NCI-H1694 treated with DMSO at 0.1 percent for 48 hours (cell line): ENCODE results near the gene TMEM259.

Experiments used
- DNase-seq: peaks from one replicate; lab custom pipeline; 2025; lab: John Stamatoyannopoulos, UW

Gene TMEM259

DNA sequence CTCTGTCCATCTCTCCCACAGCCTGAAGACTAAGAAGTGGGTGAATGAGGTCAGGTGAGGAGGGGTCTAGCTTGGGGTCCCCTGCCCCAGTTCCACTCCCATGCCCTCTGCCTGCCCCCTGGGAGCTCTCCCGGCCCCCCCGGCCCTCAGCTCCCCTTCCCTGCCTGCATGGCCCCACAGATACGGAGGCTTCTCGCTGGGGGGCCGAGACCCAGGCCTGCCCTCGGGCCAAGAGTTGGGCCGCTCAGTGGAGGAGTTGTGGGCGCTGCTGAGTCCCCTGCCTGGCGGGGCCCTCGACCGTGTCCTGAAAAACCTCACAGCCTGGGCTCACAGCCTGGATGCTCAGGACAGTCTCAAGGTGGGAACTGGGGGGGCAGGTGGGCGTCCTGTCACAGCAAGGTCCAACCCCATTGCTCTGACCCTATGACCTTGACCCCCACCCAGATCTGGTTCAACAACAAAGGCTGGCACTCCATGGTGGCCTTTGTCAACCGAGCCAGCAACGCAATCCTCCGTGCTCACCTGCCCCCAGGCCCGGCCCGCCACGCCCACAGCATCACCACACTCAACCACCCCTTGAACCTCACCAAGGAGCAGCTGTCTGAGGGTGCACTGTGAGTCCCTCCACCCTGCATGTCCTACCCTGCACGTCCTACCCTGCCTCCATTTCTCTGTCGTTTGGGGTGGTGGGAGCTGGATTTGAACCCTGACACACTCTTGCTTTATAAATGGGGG is 35.1 kb upstream of the TMEM259 start:
- no peak for DNase-seq

DNA sequence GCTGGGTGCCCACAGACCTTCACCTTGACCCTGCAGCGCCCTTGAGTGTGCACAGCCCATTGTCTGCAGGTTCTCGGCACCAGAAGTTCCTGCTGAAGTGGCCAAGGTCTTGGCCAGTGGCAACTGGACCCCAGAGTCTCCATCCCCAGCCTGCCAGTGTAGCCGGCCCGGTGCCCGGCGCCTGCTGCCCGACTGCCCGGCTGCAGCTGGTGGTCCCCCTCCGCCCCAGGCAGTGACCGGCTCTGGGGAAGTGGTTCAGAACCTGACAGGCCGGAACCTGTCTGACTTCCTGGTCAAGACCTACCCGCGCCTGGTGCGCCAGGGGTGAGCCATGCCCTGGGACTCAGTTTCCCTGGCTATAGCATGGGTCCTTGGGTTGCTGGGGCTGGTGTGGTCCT is 34.1 kb upstream of the TMEM259 start:
- DNase-seq = no peak

DNA sequence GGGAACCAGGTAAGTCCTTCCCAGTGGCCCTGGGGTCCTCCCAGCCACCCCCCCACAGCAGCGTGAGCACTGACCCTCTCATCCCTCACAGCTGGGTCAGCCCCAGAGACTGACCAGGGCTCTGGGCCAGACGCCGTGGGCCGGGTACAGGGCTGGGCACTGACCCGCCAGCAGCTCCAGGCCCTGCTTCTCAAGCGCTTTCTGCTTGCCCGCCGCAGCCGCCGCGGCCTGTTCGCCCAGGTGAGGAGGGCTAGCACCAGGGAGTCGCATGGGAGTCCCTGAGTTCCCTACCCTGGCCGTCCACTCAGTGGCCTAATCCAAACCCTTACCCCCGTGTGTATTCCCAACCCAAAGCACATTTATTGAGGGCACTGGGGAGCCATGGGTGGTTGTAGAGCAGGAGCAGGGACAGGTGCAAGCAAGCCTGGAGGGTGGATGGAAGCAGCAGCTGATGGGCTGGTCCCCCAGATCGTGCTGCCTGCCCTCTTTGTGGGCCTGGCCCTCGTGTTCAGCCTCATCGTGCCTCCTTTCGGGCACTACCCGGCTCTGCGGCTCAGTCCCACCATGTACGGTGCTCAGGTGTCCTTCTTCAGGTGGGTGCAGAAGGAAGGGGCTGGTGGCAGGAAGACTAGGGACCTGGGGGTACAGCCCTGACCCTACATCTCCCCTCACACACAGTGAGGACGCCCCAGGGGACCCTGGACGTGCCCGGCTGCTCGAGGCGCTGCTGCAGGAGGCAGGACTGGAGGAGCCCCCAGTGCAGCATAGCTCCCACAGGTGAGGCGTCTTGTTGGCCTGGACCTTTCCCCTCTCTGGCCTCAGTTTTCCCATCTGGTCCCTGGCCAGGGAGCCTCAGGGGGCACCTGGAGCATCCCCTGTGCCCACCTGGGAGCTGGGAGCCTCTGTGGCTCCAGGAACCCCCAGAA is 33.4 kb upstream of the TMEM259 start:
- DNase-seq = no peak

DNA sequence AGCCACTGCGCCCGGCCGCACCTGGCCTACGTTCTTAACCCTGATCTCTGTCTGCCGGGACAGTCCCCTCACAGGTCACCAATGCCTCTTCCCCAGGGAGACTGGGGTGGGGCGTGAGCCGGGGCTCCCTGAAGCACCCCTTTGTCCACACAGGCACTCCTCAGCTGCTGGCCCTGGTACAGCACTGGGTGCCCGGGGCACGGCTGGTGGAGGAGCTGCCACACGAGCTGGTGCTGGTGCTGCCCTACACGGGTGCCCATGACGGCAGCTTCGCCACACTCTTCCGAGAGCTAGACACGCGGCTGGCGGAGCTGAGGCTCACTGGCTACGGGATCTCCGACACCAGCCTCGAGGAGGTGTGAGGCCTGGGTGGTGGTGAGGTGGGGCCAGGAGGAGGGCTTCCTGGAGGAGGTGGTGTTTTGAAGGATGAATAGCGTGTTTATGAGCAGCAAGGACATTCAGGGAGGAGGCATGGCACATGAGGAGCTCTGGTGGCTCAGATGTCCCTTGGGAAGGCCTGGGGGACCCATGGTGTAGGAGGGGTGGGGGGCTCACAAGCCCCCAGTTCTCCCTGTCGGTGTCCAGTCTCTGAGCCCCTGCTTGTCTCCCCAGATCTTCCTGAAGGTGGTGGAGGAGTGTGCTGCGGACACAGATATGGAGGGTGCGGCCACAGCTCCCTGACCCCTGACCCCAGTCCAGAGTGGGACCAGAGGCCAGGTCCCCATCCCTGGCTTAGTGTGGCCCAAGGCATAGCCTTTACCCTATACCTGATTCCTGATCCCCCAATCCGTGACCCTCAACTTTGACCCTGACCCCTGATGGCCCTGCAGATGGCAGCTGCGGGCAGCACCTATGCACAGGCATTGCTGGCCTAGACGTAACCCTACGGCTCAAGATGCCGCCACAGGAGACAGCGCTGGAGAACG is 32.5 kb upstream of the TMEM259 start:
- DNase-seq = no peak

DNA sequence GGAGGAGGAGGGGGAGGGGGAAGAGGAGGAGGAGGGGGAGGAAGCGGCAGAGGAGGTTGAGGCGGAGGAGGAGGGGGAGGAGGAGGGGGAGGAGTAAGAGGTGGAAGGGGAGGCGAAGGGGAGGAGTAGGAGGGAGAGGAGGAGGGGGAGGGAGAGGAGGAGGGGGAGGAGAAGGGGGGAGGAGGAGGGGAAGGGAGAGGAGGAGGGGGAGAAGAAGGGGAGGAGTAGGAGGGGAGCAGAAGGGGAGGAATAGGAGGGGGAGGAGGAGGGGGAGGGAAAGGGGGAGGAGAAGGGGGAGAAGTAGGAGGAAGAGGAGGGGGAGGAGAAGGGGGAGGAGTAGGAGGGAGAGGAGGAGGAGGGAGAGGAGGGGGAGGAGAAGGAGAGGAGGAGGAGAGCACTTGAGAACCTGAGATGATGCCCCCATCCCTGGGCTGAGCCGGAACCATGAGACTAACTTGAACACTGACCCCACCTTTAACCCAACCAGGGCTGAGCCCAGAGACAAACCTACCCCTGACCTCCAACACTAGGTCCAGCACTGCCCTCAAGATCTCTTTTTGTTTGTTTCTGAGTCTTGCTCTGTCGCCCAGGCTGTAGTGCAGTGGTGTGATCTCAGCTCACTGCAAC is 31.5 kb upstream of the TMEM259 start:
- no peak for DNase-seq

DNA sequence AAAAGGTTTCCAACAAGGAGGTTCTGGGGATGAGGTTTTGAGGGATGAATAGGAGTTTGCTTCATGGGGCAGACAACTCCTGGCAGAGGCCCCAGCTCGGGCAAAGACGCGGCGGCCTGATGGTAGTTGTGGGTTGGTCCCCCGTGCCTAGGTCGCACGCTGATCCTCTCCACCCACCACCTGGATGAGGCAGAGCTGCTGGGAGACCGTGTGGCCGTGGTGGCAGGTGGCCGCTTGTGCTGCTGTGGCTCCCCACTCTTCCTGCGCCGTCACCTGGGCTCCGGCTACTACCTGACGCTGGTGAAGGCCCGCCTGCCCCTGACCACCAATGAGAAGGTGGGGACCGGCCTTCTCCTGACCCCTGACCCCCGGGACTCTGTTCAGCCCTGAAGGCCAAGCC is 30.9 kb upstream of the TMEM259 start:
- DNase-seq = no peak

DNA sequence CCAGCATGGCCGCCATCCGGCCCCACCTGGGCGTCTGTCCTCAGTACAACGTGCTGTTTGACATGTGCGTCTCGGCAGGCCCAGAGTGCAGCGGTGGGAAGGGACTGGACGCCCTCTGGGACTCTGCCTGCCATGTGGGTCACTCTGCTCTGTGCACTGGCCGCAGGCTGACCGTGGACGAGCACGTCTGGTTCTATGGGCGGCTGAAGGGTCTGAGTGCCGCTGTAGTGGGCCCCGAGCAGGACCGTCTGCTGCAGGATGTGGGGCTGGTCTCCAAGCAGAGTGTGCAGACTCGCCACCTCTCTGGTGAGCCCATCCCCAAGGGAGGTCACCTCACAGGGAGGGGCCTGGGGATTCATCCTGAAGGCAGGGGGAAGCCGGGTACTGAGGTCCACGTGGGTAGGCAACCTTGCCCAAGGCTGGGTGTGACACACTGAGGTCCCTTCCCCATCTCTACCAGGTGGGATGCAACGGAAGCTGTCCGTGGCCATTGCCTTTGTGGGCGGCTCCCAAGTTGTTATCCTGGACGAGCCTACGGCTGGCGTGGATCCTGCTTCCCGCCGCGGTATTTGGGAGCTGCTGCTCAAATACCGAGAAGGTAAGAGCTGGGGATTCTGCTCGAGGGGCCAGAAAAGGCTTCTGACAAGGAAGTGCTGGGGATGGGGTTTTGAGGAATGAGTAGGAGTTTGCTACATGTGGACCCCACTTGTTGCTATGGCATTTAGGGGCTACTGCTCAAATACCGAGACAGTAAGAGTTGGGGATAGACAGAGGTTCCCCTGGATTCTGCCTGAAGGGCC is 30.3 kb upstream of the TMEM259 start:
- no peak for DNase-seq

DNA sequence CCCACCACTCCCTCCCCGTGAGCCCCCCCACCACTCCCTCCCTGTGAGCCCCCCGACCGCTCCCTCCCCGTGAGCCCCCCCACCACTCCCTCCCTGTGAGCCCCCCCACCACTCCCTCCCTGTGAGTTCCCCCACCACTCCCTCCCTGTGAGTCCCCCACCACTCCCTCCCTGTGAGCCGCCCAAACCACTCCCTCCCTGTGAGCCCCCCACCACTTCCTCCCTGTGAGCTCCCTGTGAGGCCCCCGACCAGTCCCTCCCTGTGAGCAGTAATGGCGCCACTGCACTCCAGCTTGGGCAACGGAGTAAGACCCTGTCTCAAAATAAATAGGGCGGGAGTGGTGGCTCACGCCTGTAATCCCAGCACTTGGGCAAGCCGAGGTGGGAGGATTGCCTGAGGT is 28.9 kb upstream of the TMEM259 start:
- no peak for DNase-seq

DNA sequence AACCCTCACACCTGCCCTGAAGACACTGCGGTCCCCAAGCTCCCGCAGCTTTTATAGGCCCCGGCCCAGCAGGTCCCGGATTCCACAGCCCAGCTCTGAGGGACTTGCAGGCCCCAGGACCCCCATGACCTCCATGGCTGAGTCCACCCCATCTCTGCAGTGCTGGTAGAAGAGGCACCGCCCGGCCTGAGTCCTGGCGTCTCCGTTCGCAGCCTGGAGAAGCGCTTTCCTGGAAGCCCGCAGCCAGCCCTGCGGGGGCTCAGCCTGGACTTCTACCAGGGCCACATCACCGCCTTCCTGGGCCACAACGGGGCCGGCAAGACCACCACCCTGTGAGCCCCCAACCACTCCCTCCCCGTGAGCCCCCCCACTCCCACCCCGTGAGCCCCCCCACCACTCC is 28.2 kb upstream of the TMEM259 start:
- no peak for DNase-seq

DNA sequence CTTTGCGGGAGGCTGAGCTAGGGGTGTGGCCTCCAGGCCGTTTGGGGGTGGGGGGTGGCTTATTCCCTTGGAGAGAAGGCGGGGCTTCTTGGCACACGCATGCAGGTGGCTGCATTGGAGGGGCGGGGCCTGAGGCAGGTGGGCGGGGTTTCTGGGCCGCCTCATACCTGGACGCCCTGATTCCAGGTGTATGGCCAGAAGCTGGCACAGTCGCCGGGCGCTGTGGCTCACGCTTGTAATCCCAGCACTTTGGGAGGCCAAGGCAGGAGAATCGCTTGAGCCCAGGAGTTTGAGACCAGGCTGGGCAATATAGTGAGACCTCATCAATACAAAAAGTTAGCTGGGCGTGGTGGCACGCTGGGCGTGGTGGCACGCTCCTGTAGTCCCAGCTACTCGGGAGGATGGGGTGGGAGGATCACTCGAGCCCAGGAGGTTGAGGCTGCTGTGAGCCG is 26.8 kb upstream of the TMEM259 start:
- no peak for DNase-seq

DNA sequence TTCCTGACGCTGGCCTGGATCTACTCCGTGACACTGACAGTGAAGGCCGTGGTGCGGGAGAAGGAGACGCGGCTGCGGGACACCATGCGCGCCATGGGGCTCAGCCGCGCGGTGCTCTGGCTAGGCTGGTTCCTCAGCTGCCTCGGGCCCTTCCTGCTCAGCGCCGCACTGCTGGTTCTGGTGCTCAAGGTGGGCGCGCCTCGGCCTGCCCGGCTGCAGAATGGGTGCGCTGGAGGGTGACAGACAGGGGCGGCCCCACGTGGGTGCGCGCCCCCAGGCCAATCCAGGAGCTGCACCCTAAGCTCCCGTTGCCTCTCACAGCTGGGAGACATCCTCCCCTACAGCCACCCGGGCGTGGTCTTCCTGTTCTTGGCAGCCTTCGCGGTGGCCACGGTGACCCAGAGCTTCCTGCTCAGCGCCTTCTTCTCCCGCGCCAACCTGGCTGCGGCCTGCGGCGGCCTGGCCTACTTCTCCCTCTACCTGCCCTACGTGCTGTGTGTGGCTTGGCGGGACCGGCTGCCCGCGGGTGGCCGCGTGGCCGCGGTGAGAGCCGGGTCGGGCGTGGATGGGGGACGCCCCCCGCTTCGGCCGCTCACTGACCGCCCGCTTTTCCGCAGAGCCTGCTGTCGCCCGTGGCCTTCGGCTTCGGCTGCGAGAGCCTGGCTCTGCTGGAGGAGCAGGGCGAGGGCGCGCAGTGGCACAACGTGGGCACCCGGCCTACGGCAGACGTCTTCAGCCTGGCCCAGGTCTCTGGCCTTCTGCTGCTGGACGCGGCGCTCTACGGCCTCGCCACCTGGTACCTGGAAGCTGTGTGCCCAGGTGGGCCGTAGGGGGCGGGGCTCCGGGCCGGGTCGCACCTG is 26.1 kb upstream of the TMEM259 start:
- DNase-seq = no peak

DNA sequence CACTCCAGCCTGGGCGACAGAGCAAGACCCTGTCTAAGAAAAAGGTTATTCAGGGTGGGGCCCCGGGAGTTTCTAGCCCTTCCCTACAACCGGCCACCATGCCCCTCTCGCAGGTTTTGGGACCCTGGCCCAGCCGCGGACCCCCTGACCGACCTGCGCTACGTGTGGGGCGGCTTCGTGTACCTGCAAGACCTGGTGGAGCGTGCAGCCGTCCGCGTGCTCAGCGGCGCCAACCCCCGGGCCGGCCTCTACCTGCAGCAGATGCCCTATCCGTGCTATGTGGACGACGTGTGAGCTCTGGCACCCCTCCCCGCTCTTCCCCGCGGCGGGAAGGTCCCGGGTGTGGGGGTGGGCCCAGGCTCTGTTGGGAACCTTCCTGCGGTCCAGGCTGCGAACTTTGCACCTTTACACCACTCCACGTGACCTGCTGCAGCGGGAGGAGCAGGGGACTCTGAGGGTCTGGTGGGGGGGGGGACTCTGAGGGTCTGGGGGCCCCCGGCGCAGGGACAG is 25.2 kb upstream of the TMEM259 start:
- no peak for DNase-seq

DNA sequence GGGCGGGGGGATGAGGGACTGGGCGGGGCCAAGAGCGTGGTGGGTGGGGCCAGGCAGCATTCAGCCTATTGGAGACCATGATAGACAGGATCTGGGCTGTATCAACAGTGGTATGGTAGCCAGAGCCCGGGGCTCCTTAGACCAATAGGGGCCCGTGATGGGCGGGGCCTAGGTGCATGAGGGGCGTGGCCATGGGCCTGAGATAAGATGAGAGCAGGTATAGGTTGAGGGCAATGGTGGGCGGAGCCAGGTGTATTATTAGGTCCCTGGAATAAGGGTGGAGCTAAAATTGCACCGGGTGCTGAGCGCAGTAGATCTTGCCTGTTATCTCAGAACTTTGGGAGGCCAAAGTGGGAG is 24.3 kb upstream of the TMEM259 start:
- DNase-seq = no peak

DNA sequence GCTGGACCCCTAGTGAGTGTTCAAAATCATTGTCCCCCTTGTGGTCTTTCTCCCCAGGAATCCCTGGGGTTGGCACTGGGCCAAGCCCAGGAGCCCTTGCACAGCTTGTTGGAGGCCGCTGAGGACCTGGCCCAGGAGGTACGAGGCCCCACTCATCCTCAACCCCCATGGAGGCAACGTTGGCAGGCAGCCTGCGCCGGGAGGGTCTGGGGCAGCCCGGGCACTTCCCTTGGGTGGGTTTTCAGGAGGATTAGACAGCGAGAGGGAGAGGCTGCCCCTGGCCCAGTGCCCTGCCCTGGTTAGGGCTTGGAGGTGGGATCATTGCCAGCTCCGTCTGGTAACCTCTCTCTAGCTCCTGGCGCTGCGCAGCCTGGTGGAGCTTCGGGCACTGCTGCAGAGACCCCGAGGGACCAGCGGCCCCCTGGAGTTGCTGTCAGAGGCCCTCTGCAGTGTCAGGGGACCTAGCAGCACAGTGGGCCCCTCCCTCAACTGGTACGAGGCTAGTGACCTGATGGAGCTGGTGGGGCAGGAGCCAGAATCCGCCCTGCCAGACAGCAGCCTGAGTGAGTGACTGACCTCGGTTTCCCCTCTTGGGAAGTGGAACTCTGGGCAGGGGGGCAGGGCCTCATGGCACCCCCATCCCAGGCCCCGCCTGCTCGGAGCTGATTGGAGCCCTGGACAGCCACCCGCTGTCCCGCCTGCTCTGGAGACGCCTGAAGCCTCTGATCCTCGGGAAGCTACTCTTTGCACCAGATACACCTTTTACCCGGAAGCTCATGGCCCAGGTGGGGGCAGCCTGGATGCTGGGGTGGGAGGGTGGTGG is 22.0 kb upstream of the TMEM259 start:
- DNase-seq = peak; percentile 60

DNA sequence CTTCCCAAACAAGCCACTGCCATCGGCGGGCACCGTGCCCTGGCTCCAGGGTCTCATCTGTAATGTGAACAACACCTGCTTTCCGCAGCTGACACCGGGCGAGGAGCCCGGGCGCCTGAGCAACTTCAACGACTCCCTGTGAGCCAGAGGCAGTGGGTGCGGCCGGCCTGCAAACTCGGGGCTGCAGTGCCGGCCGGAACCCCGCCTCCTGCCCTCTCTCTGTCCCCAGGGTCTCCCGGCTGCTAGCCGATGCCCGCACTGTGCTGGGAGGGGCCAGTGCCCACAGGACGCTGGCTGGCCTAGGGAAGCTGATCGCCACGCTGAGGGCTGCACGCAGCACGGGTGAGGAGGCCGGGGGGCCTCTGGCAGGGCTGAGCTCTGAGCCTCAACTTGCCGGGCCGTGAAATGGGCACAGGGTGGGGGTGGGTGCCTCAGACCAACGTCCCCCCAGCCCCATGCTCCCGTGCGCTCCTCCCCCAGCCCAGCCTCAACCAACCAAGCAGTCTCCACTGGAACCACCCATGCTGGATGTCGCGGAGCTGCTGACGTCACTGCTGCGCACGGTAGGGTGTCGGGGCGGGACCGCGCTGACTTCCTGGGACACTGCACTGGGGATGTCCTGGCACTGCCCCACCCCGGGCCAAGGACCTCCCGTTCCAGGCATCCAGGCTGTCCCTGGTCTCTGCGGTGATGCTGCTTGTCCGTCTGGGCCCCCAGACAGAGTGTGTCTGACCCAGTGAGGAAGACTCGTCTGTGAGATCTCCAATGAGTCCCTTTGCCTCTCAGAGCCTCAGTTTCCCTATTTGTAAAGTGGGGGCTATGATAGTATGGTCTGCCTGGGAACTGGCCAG is 21.1 kb upstream of the TMEM259 start:
- DNase-seq = peak; percentile 33

DNA sequence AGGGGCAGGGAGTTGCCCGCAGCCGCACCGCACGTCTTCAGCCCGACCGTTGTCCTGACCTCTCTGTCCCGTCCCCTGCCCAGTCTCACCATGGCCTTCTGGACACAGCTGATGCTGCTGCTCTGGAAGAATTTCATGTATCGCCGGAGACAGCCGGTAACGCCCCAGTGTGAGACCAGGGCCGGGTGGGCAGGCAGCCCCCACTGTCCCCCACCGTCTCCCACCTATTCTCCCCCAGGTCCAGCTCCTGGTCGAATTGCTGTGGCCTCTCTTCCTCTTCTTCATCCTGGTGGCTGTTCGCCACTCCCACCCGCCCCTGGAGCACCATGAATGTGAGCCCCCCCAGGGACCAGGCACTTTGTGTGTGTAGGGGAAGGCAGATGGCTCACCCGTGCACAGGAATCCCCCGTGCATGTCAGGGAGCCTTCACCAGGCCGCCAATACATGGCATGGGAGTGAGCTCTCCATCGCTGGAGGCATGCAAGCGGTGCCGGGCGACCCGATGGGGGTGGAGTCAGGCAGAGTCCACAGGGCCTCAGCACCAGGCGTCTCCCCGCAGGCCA is 20.4 kb upstream of the TMEM259 start:
- DNase-seq = no peak

DNA sequence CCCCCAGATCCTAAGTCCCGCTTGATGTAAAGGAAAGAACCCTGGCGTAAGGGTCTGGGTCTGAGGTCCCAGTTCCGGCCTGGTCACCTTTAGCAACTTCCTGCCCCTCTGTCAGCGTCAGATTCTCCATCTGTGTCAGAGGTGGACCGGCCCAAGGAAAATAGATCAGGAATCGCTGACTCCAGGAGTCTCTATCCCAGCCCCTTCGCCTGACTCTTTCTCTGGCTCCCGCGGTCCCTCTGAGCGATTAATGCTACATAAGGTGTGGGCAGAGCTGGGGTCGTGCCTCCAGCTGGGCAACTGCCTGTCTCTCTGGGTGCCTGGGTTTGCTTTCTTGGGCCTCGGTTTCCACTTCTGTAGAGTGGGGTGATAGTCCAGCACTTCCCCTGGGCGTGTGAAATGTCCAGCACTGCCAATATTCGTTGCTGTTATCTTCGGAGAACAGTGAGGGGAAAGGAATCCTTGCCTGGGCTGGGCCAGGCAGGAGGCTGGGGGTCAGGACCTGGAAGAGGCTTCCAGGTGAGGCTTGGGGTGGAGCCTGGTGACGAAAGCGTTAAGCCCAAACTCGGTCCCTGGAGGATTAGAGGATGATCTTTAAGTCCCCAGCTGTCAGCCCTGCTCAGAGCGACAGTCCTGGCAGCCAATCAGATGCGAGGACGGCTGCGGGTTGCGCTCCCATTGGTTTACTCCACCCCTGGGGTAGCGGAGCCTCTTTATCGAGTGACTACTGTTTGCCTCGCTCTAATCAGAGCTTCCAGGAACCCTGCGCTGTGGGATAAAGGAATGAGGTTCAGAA is 19.8 kb upstream of the TMEM259 start:
- peak; percentile 89 for DNase-seq
